ENCODE measurements around the gene ANKRD40CL. TPM values are rescaled to one million over a fixed set of nuclear protein-coding genes. Genes with fewer than 3 reads are reported as not detected.

ANKRD40CL gene, protein sequence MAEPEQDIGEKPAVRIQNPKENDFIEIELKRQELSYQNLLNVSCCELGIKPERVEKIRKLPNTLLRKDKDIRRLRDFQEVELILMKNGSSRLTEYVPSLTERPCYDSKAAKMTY
- not detected for total RNA-seq

DNA sequence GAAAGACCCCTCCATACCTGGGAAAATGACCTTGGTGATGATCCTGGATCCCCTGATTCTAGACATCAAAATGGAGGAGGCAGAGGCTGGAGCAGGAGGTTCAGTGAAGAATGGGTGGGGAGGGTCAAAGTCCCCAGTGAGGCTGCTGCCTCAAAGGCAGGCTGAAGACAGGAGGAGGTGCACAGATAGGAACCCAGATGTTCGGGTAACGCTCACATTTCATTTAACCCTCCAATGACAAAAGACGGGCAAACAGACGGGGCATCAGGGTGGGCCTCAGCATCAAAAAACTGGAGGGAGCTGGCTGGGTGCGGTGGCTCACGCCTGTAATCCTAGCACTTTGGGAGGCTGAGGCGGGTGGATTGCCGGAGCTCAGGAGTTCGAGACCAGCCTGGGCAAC, at the start of gene ANKRD40CL:
ANKRD40CL (minus strand) TSS at position 73 of the 400 bp plus-strand sequence. CDS start 605 bp downstream, outside the sequence.
- no peak within 1 kb of the TSS for H3K4me3 ChIP-seq
- no peak for DNase-seq (ENCODE audit: low spot score)
- H3K36me3 ChIP-seq, result no peaks in the 10 kb centered on the region
- no peaks in the 10 kb centered on the region for H3K27me3 ChIP-seq
- no peaks in the 10 kb centered on the region for H3K4me1 ChIP-seq
- H3K27ac ChIP-seq, result no peak within 1 kb of the TSS
- H3K9me3 ChIP-seq, result no peaks in the 10 kb centered on the region
- TF ChIP-seq, protein P1, sequence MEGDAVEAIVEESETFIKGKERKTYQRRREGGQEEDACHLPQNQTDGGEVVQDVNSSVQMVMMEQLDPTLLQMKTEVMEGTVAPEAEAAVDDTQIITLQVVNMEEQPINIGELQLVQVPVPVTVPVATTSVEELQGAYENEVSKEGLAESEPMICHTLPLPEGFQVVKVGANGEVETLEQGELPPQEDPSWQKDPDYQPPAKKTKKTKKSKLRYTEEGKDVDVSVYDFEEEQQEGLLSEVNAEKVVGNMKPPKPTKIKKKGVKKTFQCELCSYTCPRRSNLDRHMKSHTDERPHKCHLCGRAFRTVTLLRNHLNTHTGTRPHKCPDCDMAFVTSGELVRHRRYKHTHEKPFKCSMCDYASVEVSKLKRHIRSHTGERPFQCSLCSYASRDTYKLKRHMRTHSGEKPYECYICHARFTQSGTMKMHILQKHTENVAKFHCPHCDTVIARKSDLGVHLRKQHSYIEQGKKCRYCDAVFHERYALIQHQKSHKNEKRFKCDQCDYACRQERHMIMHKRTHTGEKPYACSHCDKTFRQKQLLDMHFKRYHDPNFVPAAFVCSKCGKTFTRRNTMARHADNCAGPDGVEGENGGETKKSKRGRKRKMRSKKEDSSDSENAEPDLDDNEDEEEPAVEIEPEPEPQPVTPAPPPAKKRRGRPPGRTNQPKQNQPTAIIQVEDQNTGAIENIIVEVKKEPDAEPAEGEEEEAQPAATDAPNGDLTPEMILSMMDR (IDR thresholded peaks at IDR 0.05), result no peak

DNA sequence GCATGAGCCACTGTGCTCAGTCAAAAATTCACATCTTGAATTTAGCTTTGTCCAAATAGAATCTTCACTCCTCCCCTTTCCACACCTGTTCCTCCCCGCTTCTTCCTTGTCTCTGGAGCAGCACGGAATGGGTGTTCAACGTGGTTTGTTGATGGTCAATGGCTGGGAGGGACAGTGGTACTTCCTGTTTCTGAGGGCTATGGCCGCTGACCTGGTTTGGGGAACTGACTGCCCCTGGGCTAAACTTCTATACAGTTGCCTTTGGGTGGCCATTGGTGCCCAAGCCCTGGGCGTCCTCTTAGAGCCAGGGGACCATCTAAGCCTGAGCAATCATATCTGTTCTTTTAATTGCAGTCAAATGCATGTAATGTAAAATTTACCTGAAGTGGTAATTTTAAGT, 49.0 kb upstream of the ANKRD40CL start:
- DNase-seq (ENCODE audit: low spot score), result no peak
- H3K4me3 ChIP-seq, result no peak overlapping the region
- TF ChIP-seq, protein P1 (IDR thresholded peaks at IDR 0.05), result no peak
- H3K27me3 ChIP-seq, result no peaks in the 10 kb centered on the region
- H3K27ac ChIP-seq, result no peak overlapping the region
- H3K36me3 ChIP-seq, result no peaks in the 10 kb centered on the region
- H3K9me3 ChIP-seq, result no peaks in the 10 kb centered on the region
- H3K4me1 ChIP-seq, result no peaks in the 10 kb centered on the region

DNA sequence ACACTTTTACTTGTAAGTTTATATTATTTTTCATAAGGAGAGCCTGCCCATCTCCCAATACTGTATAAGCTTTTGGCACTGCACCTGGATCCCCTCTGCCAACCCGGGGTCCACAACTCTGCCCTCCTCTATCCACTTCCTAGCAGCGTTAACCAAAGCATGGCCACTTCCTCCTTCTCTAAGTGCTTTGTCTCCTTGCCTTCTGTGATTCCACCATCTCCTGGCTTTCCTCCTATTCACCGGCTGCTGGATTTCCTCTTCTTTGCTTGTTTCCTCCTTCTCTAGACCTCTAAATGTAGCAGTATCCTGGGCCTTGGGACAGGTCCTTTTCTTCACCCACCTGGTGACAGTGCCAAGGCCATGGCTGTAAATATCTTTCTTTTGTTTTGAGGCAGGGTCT, 48.1 kb upstream of the ANKRD40CL start:
- DNase-seq (ENCODE audit: low spot score), result no peak
- Histone ChIP-seq H3K27me3 (no peaks in the 10 kb centered on the region), H3K27ac (no peak overlapping the region), H3K9me3 (no peaks in the 10 kb centered on the region), H3K4me3 (no peak overlapping the region), H3K4me1 (no peaks in the 10 kb centered on the region), H3K36me3 (no peaks in the 10 kb centered on the region)
- TF ChIP-seq, protein P1 (IDR thresholded peaks at IDR 0.05), result no peak

DNA sequence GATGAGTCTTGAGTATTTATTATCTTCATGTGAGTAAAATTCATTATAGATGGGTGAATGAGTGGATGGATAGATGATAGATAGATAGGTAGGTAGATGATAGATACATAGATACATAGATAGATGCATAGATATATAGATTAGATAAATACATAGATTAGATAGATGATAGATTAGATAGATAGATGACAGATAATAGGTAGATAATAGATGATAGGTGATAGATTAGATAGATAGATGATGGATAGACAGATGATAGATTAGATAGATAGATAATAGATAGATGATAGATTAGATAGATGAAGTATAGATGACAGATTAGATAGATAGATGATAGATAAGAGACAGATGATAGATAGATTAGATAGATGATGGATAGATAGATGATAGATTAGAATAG, 46.3 kb upstream of the ANKRD40CL start:
- no peak for DNase-seq (ENCODE audit: low spot score)
- no peak overlapping the region for H3K4me3 ChIP-seq
- TF ChIP-seq, protein P1 (IDR thresholded peaks at IDR 0.05), result no peak

DNA sequence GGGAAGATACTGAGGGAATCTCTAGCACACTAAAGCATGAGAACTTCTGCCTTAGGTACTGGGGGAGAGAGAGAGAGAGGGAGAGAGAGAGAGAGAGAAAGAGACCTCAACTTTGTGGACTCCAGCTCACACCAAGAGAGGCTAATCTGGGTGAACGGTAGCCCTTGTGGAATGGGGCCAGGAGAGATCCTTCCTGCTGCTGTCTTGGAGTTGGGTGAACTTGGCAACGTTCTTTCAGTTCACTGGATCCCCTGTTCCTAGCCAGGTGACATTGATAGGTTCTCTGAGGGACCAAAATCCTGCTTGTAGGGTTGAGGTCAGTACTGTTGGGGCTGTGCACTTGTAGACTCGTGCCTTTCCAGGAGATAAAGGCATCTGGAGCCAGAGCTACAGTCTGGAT, 41.6 kb upstream of the ANKRD40CL start:
- Histone ChIP-seq H3K4me1 (no peaks in the 10 kb centered on the region), H3K36me3 (no peaks in the 10 kb centered on the region), H3K27me3 (no peaks in the 10 kb centered on the region), H3K4me3 (no peak overlapping the region), H3K27ac (no peak overlapping the region), H3K9me3 (no peaks in the 10 kb centered on the region)
- DNase-seq (ENCODE audit: low spot score), result no peak
- TF ChIP-seq, protein P1 (IDR thresholded peaks at IDR 0.05), result no peak

More for the DNA sequence above, 46.3 kb upstream of the ANKRD40CL start:
- H3K9me3 ChIP-seq, result no peaks in the 10 kb centered on the region
- H3K27ac ChIP-seq, result no peak overlapping the region
- no peaks in the 10 kb centered on the region for H3K4me1 ChIP-seq
- H3K27me3 ChIP-seq, result no peaks in the 10 kb centered on the region
- H3K36me3 ChIP-seq, result no peaks in the 10 kb centered on the region

DNA sequence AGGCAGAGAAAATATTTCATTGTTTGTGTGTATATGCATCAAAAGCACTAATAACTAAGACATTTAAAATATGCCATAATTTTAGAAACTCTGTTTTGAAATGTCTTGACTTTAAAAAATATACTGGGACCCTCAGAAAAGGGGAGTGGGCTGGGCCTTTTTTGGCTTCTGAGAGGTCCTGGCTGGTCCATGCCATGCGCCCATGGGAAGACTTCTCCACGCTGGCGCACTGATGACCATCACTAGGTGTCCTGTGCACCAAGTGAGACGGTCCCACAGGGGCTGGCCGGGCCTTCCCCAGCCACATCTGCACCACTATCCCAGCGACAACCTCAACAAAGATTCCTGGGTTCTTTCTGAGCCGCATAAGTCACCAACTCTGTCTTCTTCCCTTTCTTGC, 41.1 kb upstream of the ANKRD40CL start:
- TF ChIP-seq, protein P1 (IDR thresholded peaks at IDR 0.05), result no peak
- H3K4me3 ChIP-seq, result no peak overlapping the region
- no peaks in the 10 kb centered on the region for H3K4me1 ChIP-seq
- H3K27me3 ChIP-seq, result no peaks in the 10 kb centered on the region
- DNase-seq (ENCODE audit: low spot score), result no peak
- no peaks in the 10 kb centered on the region for H3K36me3 ChIP-seq
- H3K9me3 ChIP-seq, result no peaks in the 10 kb centered on the region
- no peak overlapping the region for H3K27ac ChIP-seq

All from right atrium auricular region (tissue), 2 donors.